Brain microvascular endothelial cell (primary cell): ENCODE measurements around the gene SMARCA4.
A peak's percentile ranks its signal among the peaks of the same experiment; 100 is the strongest.
"Not testable (repeated sequence)": the region's sequence is repeated elsewhere in the genome, so short reads cannot be mapped to it uniquely, and the experiment has no call there.

Experiments
- DNase-seq: peaks from one replicate; pipeline ENCODE4 v3.0.0-alpha.2; 2020
- H3K27ac ChIP-seq: fragments of 250-450 bp; sonication (Bioruptor Pico); 2 replicates; pipeline ENCODE4 v1.5.1; 2020; ENCODE audit warnings: mild to moderate bottlenecking, moderate library complexity
- H3K27me3 ChIP-seq: fragments of 250-450 bp; sonication (Bioruptor Pico); replicated peaks from 2 replicates; pipeline ENCODE4 v1.5.1; 2020; ENCODE audit warnings: mild to moderate bottlenecking
- H3K36me3 ChIP-seq: fragments of 250-450 bp; sonication (Bioruptor Pico); replicated peaks from 2 replicates; pipeline ENCODE4 v1.5.1; 2020; ENCODE audit warnings: mild to moderate bottlenecking
- H3K4me3 ChIP-seq: 2 replicates; pipeline ENCODE4 v1.5.1; 2011; ENCODE audit warnings: low read depth, mild to moderate bottlenecking, control low read depth, low read length, moderate library complexity
- in situ Hi-C: cut with HindIII; loops from 2 replicates; pipeline ENCODE4 v1.10.0; 2017; ENCODE audit warnings: low sequenced_read_pairs, low pct_ligation_motif_present
- TF ChIP-seq, protein P1 (sequence below): IDR thresholded peaks from 2 replicates; pipeline ENCODE4 v1.5.1; 2011; ENCODE audit warnings: low read depth, mild to moderate bottlenecking, moderate library complexity, low read length, control low read depth, inconsistent platforms; ENCODE audit errors: missing control alignments

SMARCA4 gene

DNA sequence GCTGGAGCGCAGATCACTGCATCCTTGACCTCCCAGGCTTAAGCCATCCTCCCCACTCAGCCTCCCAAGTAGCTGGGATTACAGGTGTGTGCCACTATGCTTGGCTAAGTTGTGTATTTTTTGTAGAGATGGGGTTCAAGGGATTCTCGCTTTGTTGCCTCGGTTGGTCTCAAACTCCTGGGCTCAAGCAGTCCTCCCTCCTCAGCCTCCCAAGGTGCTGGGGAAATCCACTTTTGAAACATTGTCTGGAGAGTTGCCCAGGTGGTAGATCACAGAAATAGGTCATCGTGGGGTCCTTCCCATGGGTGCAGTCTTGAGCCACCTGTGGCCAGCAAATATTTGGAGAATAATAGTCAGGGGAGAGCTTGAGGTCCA lies 133.7 kb downstream of the SMARCA4 start:
- TF ChIP-seq, protein P1, sequence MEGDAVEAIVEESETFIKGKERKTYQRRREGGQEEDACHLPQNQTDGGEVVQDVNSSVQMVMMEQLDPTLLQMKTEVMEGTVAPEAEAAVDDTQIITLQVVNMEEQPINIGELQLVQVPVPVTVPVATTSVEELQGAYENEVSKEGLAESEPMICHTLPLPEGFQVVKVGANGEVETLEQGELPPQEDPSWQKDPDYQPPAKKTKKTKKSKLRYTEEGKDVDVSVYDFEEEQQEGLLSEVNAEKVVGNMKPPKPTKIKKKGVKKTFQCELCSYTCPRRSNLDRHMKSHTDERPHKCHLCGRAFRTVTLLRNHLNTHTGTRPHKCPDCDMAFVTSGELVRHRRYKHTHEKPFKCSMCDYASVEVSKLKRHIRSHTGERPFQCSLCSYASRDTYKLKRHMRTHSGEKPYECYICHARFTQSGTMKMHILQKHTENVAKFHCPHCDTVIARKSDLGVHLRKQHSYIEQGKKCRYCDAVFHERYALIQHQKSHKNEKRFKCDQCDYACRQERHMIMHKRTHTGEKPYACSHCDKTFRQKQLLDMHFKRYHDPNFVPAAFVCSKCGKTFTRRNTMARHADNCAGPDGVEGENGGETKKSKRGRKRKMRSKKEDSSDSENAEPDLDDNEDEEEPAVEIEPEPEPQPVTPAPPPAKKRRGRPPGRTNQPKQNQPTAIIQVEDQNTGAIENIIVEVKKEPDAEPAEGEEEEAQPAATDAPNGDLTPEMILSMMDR: no peak
- no peak for DNase-seq
- in situ Hi-C loops: no loop called here
- peaks cover 40% of the 10 kb centered on the region for H3K36me3 ChIP-seq
- peak overlapping the region; percentile 26 for H3K4me3 ChIP-seq
- H3K27me3 ChIP-seq: no peaks in the 10 kb centered on the region
- H3K27ac ChIP-seq: peak overlapping the region; percentile 72

DNA sequence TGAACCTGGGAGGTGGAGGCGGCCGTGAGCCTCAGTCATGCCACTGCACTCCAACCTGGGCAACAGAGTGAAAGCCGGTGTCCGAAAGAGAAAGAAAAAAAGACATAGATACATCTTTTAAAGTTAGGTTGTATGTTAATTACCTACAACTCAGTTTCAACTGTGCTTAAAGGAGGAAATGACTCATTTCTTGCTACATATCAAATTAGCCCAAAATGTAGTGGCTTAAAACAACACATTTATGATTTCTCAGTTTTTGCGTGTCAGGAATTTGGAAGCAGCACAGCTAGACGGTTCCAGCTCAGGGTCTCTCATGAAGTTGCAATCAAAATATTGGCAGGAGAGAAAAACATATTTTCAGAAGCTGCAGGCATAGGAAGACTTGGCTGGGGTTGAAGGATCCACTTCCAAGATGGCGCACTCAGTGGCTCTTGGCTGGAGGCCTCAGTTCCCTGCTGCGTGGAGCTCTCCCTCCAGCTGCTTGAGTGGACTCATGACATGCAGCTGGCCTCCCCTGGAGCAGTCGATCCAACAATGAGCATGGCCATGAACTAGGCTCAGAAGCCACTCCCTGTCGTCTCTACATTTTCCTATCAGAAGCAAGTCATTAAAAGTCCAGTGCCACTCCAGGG lies 135.5 kb downstream of the SMARCA4 start:
- TF ChIP-seq, protein P1: no peak
- Histone ChIP-seq H3K4me3 (no peak overlapping the region), H3K36me3 (peaks cover 49% of the 10 kb centered on the region), H3K27me3 (no peaks in the 10 kb centered on the region), H3K27ac (peak overlapping the region; percentile 26)
- peak; percentile 57 for DNase-seq
- in situ Hi-C loops: no loop called here

DNA sequence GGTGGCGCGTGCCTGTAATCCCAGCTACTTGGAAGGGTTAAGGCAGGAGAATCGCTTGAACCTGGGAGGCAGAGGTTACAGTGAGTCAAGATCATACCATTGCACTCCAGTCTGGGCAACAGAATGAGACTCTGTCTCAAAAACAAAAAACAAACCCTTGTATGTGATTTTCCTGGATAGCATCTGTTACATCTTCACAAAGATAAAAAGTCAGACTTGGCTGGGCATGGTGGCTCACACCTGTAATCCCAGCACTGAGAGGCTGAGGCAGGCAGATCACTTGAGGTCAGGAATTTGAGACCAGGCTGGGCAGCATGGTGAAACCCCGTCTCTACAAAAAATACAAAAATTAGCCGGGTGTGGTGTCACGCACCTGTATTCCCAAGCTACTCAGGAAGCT lies 136.5 kb downstream of the SMARCA4 start:
- H3K4me3 ChIP-seq, in situ Hi-C loops, H3K27me3 ChIP-seq, H3K27ac ChIP-seq, DNase-seq: not testable (repeated sequence)
- peaks cover 59% of the 10 kb centered on the region for H3K36me3 ChIP-seq

DNA sequence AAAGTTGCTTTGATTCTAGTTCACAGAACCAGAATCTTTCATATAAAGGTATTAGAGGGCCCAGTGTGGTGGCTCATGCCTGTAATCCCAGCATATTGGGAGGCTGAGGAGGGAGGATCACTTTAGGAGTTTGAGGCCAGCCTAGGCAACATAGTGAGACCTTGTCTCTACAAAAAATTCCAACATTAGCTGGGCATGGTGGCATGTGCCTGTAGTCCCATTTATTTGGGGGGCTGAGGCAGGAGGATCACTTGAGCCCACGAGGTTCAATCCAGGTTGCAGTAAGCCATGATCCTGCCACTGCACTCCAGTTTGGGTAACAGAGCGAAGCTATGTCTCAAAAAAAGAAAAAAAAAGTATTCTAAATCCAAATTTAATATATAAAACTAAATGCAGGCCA lies 137.5 kb downstream of the SMARCA4 start:
- DNase-seq: no peak
- in situ Hi-C loops: no loop called here
- TF ChIP-seq, protein P1: no peak
- Histone ChIP-seq H3K27me3 (no peaks in the 10 kb centered on the region), H3K27ac (no peak overlapping the region), H3K4me3 (no peak overlapping the region), H3K36me3 (peaks cover 68% of the 10 kb centered on the region)

DNA sequence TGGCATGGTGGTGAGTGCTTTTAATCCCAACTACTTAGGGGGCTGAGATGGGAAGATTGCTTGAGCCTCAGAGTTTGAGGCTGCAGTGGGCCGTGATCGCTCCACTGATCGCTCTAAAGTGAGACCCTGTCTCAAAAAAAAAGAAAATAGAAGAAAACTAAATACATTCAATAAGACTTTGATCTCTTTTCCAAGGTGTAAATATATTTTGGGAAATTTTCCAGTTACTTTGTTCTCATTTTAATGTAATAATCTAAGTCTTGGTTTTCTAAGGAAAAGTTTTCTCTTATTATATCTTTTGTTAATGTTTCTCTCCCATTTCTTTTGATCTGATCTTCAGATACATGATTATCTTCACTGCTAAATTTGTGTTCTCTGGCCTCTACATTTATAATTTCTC lies 138.0 kb downstream of the SMARCA4 start:
- Histone ChIP-seq H3K4me3 (no peak overlapping the region), H3K27ac (no peak overlapping the region), H3K36me3 (peaks cover 74% of the 10 kb centered on the region), H3K27me3 (no peaks in the 10 kb centered on the region)
- in situ Hi-C loops: no loop called here
- TF ChIP-seq, protein P1: no peak
- DNase-seq: no peak

DNA sequence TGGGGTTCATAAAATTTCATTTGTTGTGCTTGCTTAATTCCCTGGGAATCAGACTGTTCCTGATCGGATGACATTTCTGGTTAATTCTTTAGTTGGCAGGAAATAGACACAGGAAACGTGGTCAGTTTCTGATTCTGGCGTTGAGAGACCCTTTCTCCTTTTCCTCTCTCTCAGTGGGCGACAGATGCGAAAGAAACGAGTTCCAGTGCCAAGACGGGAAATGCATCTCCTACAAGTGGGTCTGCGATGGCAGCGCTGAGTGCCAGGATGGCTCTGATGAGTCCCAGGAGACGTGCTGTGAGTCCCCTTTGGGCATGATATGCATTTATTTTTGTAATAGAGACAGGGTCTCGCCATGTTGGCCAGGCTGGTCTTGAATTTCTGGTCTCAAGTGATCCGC lies 139.2 kb downstream of the SMARCA4 start:
- Histone ChIP-seq H3K27me3 (no peaks in the 10 kb centered on the region), H3K36me3 (peaks cover 76% of the 10 kb centered on the region), H3K27ac (no peak overlapping the region), H3K4me3 (no peak overlapping the region)
- DNase-seq: no peak
- TF ChIP-seq, protein P1: no peak
- in situ Hi-C loops: no loop called here
